Measurements from ENCODE around the gene SDS. TPM values are rescaled to one million over a fixed set of nuclear protein-coding genes. Genes with fewer than 3 reads are reported as not detected.

Gene SDS
- total RNA-seq, 2 experiments from 2014 or later = not detected

DNA sequence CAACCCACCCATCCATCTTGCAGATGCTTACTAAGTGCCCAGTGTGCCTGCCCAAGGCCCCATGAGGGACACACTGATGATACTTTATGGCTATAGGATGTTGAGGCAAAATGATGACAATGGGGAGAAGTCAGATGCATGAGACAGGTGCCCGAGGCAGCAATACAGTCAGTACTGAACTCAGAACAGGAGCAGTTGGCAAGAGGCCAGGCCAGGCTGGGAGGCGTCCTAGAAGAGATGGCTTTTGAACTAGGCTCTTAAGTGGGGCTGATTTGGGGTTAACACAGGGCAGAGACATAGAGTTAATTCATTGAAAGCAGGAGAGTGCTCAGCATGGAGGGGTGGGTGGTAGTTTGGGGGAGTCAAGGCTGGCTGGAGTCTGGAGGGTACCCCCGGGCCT is 29.7 kb downstream of the SDS start:
- no peak overlapping the region for H3K4me3 Mint-ChIP-seq
- no peak for DNase-seq
- no peaks in the 10 kb centered on the region for H3K27me3 Mint-ChIP-seq
- H3K4me1 Mint-ChIP-seq = peaks cover 9% of the 10 kb centered on the region
- no peaks in the 10 kb centered on the region for H3K9me3 Mint-ChIP-seq
- peaks cover 5% of the 10 kb centered on the region for H3K36me3 Mint-ChIP-seq (ENCODE audit: low read depth)
- CTCF ChIA-PET = no interaction called here
- POLR2A ChIA-PET = no interaction called here
- H3K27ac Mint-ChIP-seq = no peak overlapping the region

DNA sequence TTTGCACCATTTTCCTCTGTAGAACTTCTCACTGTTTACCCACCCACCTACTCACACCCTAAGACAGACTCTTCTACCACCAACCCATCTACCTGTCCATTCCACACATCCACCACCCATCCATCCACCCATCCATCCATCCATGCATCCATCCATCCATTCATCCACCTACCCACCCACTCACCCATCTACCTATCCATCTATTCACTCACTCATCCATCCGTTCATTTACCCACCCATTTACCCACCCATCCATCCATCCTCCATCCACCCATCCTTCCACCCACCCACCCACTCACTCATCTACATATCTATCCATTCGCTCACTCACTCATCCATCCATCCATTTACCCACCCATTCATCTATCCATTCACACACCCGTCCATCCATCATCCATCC is 30.2 kb downstream of the SDS start:
- H3K9me3 Mint-ChIP-seq = no peaks in the 10 kb centered on the region
- H3K36me3 Mint-ChIP-seq (ENCODE audit: low read depth) = peaks cover 5% of the 10 kb centered on the region
- POLR2A ChIA-PET = no interaction called here
- no peaks in the 10 kb centered on the region for H3K27me3 Mint-ChIP-seq
- no peak overlapping the region for H3K27ac Mint-ChIP-seq
- H3K4me3 Mint-ChIP-seq = no peak overlapping the region
- H3K4me1 Mint-ChIP-seq = peaks cover 9% of the 10 kb centered on the region
- no peak for DNase-seq
- CTCF ChIA-PET = no interaction called here

DNA sequence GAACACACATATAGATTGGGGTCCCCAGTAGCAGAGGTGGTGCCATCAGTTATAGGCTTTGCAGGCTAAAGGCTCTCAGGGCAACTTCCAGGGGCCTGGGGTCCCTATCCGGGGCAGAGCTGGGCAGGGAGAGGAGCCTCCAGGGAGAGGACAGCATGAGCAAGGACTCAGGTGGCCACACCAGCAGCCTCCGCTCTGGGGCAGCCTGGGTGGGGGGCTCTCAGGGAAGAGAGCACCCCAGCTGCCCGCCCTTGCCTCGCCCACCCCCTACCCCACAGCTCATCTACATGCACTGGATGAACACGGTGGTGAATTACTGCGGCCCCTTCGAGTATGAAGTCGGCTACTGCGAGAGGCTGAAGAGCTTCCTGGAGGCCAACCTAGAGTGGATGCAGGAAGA is 31.3 kb downstream of the SDS start:
- POLR2A ChIA-PET = no interaction called here
- DNase-seq = no peak
- CTCF ChIA-PET = no interaction called here
- H3K27me3 Mint-ChIP-seq = no peaks in the 10 kb centered on the region
- peaks cover 5% of the 10 kb centered on the region for H3K36me3 Mint-ChIP-seq (ENCODE audit: low read depth)
- peaks cover 9% of the 10 kb centered on the region for H3K4me1 Mint-ChIP-seq
- no peak overlapping the region for H3K4me3 Mint-ChIP-seq
- no peak overlapping the region for H3K27ac Mint-ChIP-seq
- H3K9me3 Mint-ChIP-seq = no peaks in the 10 kb centered on the region

- CTCF ChIA-PET = no interaction called here
- DNase-seq = no peak
- Mint-ChIP-seq H3K27ac (no peak overlapping the region), H3K4me1 (peaks cover 9% of the 10 kb centered on the region), H3K9me3 (no peaks in the 10 kb centered on the region), H3K4me3 (no peak overlapping the region), H3K27me3 (no peaks in the 10 kb centered on the region), H3K36me3 (ENCODE audit: low read depth) (peaks cover 5% of the 10 kb centered on the region)
- POLR2A ChIA-PET = no interaction called here
These were observed 31.9 kb downstream of the SDS start for GRCh38 chr12:113371808-113372207.

GRCh38 chr12:113370923-113371682 is 32.6 kb downstream of the SDS start:
- Mint-ChIP-seq H3K4me1 (peaks cover 9% of the 10 kb centered on the region), H3K9me3 (no peaks in the 10 kb centered on the region), H3K27ac (no peak overlapping the region), H3K4me3 (no peak overlapping the region), H3K36me3 (ENCODE audit: low read depth) (peaks cover 5% of the 10 kb centered on the region), H3K27me3 (no peaks in the 10 kb centered on the region)
- ChIA-PET CTCF (no interaction called here), POLR2A (no interaction called here)
- DNase-seq = no peak

DNA sequence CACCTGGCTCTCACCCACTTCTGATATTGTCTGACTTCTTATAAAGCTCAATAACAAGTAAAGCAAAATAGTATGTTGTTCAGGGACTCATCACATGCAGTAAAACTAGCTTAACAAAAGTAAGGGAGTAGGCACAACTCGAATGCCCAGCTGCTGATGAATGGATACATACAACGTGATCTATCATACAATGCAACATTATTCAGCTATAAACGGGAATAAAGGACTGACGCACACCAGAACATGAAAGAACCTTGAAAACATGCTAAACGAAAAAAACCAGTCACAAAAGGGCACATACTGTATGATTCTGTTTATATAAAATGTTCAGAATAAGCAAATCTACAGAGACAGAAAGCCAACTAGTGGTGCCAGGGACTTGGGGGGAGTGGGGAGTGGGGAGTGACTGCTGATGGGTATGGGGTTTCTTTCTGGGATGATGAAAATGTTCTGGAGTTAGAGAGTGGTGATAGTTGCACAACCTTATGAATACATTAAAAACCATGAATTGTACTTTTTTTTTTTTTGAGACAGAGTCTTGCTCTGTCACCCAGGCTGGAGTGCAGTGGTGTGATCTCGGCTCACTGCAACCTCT is 34.2 kb downstream of the SDS start:
- no peak overlapping the region for H3K4me3 Mint-ChIP-seq
- ChIA-PET CTCF (interaction anchor here (1.0 kb wide), 1 partner anchor 166 kb away, joined by 3 read pairs; no protein-coding TSS in a partner anchor), POLR2A (no interaction called here)
- DNase-seq = no peak
- no peaks in the 10 kb centered on the region for H3K9me3 Mint-ChIP-seq
- H3K27me3 Mint-ChIP-seq = no peaks in the 10 kb centered on the region
- peaks cover 3% of the 10 kb centered on the region for H3K36me3 Mint-ChIP-seq (ENCODE audit: low read depth)
- H3K27ac Mint-ChIP-seq = no peak overlapping the region
- H3K4me1 Mint-ChIP-seq = peaks cover 9% of the 10 kb centered on the region

DNA sequence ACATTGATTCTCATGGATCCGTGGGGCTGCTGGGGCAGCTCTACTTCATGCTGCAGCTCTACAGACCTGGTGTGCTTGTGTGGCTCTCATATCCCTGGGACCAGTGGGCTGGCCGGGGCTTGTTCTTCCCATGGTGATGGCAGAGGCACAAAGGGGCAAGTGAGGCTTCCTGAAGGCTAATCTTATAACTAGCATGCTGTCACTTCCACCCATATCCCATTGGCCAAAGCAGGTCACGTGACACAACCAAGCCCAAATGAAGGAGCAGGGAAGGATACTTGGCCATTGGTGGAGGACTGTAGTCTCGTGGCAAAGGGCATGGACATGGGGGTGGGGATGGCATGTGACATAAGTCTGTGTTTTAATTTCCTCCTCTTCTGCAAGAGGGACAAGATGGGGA is 35.4 kb downstream of the SDS start:
- H3K27me3 Mint-ChIP-seq = no peaks in the 10 kb centered on the region
- ChIA-PET CTCF (interaction anchor here (0.6 to 1.0 kb wide), 2 partner anchors 165 to 945 kb away, joined by 3 to 4 read pairs; no protein-coding TSS in a partner anchor), POLR2A (no interaction called here)
- H3K4me3 Mint-ChIP-seq = no peak overlapping the region
- no peaks in the 10 kb centered on the region for H3K36me3 Mint-ChIP-seq (ENCODE audit: low read depth)
- DNase-seq = no peak
- H3K27ac Mint-ChIP-seq = no peak overlapping the region
- H3K4me1 Mint-ChIP-seq = peaks cover 9% of the 10 kb centered on the region
- H3K9me3 Mint-ChIP-seq = no peaks in the 10 kb centered on the region

- no peak for DNase-seq
- Mint-ChIP-seq H3K9me3 (no peaks in the 10 kb centered on the region), H3K27ac (no peak overlapping the region), H3K27me3 (no peaks in the 10 kb centered on the region), H3K36me3 (ENCODE audit: low read depth) (no peaks in the 10 kb centered on the region), H3K4me1 (peaks cover 9% of the 10 kb centered on the region), H3K4me3 (no peak overlapping the region)
- CTCF ChIA-PET = interaction anchor here (0.7 kb wide), 1 partner anchor 246 kb away, joined by 3 read pairs; no protein-coding TSS in a partner anchor
- POLR2A ChIA-PET = no interaction called here
These were observed 36.9 kb downstream of the SDS start for GRCh38 chr12:113366827-113367226.

GRCh38 chr12:113365639-113366395 is 37.9 kb downstream of the SDS start:
- ChIA-PET CTCF (no interaction called here), POLR2A (no interaction called here)
- no peak overlapping the region for H3K27ac Mint-ChIP-seq
- peaks cover 9% of the 10 kb centered on the region for H3K4me1 Mint-ChIP-seq
- no peaks in the 10 kb centered on the region for H3K27me3 Mint-ChIP-seq
- DNase-seq = no peak
- no peak overlapping the region for H3K4me3 Mint-ChIP-seq
- no peaks in the 10 kb centered on the region for H3K36me3 Mint-ChIP-seq (ENCODE audit: low read depth)
- H3K9me3 Mint-ChIP-seq = no peaks in the 10 kb centered on the region

GRCh38 chr12:113364698-113365097 is 39.0 kb downstream of the SDS start:
- ChIA-PET CTCF (no interaction called here), POLR2A (no interaction called here)
- H3K27me3 Mint-ChIP-seq = no peaks in the 10 kb centered on the region
- no peak overlapping the region for H3K4me3 Mint-ChIP-seq
- H3K27ac Mint-ChIP-seq = no peak overlapping the region
- no peaks in the 10 kb centered on the region for H3K9me3 Mint-ChIP-seq
- DNase-seq = no peak
- H3K36me3 Mint-ChIP-seq (ENCODE audit: low read depth) = no peaks in the 10 kb centered on the region
- H3K4me1 Mint-ChIP-seq = peaks cover 6% of the 10 kb centered on the region

DNA sequence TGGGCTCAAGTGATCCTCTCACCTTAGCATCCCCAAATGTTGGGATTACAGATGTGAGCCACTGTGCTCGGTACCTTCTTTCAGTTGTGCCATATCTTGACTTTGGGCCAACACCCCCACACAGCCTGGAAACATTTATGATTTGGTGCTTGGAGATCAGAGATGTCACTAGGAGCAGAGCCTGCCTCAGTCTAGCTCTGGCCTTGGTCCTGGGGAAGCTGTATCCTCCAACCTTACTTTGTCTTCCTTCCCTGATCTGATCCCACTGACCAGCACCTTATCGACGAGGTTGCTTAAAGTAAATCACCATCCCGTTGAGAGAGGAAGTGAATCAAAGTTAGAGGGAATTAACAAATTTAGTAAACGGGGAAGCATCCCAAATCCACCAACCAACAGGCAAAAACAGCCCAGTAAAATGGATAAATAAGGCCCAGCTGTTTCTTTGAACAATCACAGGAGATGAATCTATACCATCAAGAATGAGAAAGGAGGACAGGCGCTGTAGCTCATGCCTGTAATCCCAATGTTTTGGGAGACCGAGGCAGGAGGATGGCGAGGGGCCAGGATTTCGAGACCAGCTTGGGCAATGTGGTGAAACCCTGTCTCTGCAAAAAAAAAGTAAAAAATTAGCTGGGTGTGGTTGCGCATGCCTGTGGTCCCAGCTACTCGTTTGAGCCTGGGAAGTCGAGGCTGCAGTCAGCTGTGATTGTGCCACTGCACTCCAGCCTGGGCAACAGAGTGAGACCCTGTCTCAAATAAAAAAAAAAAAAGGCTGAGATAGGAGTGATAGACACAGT is 41.9 kb downstream of the SDS start:
- no peak for DNase-seq
- H3K27me3 Mint-ChIP-seq = no peaks in the 10 kb centered on the region
- no peaks in the 10 kb centered on the region for H3K9me3 Mint-ChIP-seq
- CTCF ChIA-PET = no interaction called here
- no peak overlapping the region for H3K27ac Mint-ChIP-seq
- POLR2A ChIA-PET = no interaction called here
- H3K4me1 Mint-ChIP-seq = peaks cover 14% of the 10 kb centered on the region
- H3K36me3 Mint-ChIP-seq (ENCODE audit: low read depth) = no peaks in the 10 kb centered on the region
- H3K4me3 Mint-ChIP-seq = no peak overlapping the region

GRCh38 chr12:113359939-113360748 is 43.5 kb downstream of the SDS start:
- Mint-ChIP-seq H3K27me3 (no peaks in the 10 kb centered on the region), H3K4me1 (peaks cover 14% of the 10 kb centered on the region), H3K36me3 (ENCODE audit: low read depth) (no peaks in the 10 kb centered on the region), H3K4me3 (peak overlapping the region; percentile 80), H3K9me3 (no peaks in the 10 kb centered on the region), H3K27ac (no peak overlapping the region)
- ChIA-PET POLR2A (interaction anchor here (0.5 to 0.6 kb wide), 2 partner anchors 104 to 270 kb away, joined by 3 to 4 read pairs; no protein-coding TSS in a partner anchor), CTCF (no interaction called here)
- no peak for DNase-seq
